ENCODE results near the gene KCNK17.

GRCh38 chr6:39322306-39322850, 8.2 kb upstream of the KCNK17 start, which contains the start of gene KCNK16:
- no peak for TF ChIP-seq POLR2A (IDR thresholded peaks at IDR 0.05; ENCODE audit: low read depth, low read length)
- TF ChIP-seq POLR2AphosphoS5 (IDR thresholded peaks at IDR 0.05; ENCODE audit: low read depth, low read length) = no peak
- no peak for TF ChIP-seq TAF1 (IDR thresholded peaks at IDR 0.05; ENCODE audit: borderline replicate concordance, low read depth, low read length)

Data from GM12892 (cell line).